ENCODE data around the gene MIB2.
"Not testable (repeated sequence)": the region's sequence is repeated elsewhere in the genome, so short reads cannot be mapped to it uniquely, and the experiment has no call there.

MIB2 gene

DNA sequence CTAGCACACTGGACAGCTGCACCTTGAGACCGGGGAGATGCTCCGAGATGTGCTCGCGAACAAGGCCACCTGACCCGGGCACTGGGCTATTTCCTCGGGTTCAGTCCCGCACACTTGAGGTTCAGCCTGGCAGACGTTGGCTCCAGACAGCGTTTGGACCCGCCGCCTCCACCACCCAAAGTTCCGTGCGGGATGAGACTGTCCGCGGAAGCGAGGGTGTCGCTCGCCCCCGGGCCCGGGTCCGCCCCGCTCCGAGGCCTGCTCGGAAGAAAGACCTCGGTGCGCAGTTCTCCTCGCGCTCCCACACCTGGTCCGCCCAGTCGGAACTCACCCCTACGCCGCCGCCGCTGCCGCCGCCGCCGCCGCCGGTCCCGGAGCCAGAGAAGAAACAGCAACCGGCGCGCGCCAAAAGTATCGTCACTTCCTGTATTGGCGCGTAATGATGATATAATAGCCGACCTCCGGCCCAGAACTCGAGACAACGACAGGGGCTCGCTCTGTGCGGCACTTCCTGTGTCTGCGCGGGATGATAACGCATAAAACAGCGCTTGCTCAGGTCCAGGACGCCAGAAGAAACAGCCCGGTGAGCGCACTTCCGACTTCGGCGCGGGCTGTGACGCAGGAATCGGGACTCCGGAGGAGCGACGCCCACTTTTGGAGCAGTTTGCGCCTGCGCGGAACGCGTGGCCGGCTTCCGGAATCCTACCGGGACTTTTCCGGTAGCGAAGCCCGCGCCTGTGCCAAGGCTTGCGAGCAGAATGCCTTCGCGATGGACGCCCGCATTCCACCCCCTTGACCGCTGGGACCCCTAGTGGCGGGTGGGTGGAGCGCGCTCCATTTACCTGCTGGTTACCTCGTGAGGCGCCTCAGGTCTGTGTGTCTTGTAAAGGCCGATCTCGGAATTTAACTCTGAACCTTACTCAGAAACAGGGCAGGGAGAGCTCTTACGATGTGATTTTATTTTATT lies 43.6 kb downstream of the MIB2 start, which contains the start of gene CDK11B:
Gene CDK11B, minus strand, starts transcription at position 422 of the 967 bp plus-strand sequence. CDS start 1,519 bp downstream, outside the sequence.
- DNase-seq, result peak; percentile 86

DNA sequence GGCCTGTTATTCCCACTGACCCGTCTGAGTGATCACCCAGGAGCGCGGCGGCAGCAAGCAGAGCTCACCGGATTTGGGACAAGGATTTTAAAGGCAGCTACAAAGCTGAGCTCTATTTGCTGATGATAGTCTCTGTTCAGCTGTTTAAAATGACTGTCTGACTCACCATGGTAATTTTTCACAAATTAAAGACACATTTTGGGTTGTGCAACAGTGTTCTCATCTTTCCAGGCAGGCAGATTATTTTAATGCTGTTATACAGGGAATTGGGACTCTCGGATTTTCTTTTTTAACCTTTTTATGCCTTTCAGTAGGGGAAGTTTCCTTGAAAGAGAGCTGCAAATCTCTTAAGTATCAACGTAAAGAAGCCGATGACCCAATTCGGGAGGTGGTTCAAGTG lies 47.1 kb downstream of the MIB2 start:
- DNase-seq, result not testable (repeated sequence)

DNA sequence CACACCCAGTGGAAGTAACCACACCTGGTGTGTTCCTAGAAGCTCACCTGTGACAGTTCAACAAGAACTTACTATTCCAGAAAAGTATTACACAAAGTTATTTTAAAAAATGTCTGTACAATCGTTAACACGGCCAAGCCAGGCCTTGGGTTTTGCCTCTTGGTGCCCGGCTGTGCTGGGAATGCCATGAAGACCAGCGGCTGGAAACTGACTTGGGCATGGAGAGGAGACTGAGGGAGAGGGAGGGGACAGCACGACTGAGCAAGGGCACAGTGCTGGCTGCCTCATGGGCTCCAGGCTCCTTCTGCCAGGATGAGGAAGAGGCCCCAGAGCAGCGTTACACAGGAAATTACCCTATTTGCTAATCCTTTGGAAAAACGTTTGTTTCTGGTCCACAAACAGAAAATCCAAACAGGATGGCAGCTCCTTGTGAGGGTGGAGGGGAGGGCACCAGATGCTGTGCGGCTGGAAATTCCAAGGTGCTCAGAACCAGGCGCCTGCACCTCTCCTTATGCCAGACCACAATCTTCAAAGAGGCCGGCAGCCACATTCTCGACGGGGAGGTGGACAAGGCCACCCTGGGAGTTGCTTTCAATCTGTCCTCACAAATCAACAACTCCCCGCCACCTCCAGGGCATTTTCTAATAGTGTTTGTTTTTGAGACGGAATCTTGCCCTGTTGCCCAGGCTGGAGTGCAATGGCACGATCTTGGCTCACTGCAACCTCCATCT lies 47.7 kb downstream of the MIB2 start:
- DNase-seq, result not testable (repeated sequence)

DNA sequence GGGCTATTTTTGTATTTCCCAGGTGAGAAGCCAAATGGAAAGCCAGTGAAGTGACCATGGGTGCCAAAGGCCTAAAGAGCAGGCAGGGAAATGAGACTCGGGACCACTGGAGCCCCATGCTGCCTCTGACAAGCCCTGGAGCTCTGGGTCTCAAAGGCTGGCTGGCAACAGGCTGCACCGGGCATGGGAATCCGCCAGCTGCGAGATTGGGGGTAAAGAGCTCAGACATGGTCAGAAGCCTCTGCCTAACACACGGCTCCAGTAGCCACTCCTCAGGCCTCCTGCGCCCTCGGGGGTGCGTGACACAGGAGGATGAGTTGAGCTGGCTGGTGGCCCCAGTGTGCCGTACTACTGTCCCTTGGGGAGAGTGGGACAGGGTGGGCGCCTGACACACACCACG lies 49.0 kb downstream of the MIB2 start:
- not testable (repeated sequence) for DNase-seq

DNA sequence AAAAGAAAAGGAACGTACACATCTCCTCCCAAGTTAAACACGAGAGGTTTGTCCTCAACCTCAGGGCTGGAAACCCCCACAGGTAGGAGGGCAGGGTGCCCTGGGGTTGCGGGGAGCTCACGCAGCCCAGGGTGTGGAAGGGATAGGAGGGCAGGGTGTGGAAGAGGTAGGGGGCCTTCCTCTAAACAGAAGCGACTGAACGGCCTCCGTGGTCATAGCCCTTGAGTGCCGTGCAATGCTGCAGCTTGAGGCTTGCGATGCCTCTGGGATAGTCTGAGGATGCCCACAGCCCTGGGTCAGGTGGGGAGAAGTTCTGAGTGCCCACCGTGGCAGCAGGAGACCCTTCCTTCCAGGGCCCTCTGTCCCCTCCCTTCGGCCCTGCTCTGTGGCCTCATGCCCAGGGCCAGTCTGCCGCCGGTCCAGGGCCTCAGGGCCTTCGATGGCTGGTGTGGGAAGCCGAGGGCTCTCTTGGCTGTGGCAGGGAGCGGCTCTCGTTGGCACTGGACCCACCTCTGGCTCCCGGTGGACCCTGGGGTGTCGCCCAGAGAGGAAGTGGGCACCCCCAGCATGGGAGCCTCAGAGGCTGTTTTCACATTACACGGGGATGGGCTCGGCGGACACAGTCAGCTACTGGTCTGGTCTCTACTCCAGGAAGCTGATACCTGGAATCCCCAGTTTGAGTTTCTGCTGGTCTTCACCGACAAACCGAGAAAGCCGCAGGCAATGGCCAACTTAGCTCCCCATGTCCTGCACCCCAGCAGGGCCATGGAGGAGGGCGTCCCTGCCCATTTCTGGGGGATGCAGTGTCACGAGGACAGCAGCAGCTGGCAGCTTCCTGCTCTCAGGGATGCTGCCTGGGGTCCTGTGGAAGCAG lies 49.9 kb downstream of the MIB2 start:
- no peak for DNase-seq

DNA sequence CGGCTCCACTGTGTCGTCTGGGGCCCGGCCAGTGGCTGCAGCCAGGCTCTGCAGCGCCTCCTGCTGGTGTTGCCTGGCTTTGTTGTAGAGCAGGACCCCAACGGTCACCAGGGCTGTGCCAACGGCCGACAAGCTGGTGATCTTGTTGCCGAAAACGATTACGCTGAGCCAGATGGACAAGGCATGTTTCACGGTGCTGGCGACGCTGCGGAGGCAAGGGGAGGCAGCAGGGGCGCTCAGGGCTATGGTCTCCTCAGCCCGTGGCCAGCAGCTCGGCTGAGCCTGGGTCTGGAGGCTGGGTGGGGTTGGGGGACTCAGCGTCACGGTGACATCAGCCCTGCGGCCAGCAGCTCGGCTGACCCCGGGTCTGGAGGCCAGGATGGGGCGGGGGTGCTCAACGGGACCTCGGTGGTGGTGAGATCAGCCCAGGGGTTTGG lies 50.5 kb downstream of the MIB2 start:
- no peak for DNase-seq

DNA sequence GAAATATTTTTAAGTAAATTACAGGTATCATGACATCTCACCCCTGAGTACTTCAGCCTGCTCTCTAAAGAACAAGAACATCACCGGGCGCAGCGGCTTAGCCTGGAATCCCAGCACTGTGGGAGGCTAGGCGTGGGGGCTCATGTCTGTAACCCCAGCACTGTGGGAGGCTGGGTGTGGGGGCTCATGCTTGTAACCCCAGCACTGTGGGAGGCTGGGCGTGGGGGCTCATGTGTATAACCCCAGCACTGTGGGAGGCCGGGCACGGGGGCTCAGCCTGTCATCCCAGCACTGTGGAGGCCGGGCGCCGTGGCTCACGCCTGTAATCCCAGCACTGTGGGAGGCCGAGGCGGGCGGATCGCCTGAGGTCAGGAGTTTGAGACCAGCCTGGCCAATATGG lies 51.2 kb downstream of the MIB2 start:
- DNase-seq, result no peak

DNA sequence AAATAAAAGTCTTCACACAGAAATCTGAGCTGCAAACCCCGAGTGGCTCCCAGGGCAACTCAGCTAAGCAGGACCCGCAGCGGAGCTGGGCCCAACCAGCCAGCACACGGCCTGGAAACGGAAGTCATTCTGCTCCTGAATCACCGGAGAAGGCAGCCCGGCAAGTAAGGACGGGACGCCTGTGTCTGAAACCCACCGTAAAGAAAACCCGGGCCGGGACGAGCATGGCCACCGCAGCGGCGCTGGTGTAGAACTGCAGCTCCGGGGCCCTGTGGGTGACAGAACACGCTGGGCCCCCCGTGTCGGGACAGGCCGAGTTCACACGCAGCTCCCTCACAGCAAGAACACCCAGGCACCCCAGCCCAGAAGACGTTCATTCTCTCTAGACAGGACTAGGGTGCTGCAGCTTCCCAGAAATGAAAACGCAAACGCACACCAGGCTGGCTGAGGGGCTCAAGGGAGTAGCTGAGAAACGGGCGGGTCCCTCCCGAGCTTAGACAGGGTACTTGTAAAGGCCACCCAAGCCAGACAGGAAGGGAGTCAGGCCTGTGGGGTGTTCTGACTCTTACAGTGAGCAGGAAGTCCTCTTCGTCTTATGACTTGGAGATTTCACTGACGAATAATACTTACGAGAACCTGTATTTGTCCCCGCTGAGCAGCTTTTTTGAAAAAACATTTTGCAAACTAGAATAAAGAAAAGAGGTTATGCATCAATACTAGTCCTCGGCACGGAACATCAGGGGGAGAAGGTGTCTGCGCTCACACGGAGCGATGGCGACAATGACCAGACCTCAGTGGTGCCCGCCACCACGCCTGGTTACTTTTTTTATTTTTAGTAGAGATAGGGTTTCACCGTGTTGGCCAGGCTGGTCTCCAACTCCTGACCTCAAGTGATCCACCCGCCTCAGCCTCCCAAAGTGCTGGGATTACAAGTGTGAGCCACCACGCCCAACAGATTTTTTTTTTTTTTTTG lies 54.5 kb downstream of the MIB2 start:
- no peak for DNase-seq

DNA sequence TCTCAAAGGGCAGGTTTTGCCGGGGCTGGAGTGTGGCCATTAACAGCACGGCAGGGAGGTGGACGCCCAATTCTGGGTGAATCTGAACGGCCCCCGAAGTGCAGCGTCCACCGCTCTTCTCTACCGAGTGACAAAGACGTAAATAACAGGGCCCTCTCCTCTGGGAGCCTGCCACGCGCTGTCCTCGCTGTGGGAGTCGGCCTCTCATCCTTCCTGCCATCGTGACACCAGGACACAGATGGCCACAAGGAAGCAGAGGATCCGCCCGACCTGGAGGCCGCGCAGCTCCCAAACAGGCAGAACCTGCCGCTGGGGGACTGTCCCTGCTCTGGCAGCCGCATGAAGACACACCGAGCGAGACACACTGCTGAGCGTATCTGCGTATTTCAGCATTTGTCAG lies 55.6 kb downstream of the MIB2 start:
- DNase-seq, result no peak

DNA sequence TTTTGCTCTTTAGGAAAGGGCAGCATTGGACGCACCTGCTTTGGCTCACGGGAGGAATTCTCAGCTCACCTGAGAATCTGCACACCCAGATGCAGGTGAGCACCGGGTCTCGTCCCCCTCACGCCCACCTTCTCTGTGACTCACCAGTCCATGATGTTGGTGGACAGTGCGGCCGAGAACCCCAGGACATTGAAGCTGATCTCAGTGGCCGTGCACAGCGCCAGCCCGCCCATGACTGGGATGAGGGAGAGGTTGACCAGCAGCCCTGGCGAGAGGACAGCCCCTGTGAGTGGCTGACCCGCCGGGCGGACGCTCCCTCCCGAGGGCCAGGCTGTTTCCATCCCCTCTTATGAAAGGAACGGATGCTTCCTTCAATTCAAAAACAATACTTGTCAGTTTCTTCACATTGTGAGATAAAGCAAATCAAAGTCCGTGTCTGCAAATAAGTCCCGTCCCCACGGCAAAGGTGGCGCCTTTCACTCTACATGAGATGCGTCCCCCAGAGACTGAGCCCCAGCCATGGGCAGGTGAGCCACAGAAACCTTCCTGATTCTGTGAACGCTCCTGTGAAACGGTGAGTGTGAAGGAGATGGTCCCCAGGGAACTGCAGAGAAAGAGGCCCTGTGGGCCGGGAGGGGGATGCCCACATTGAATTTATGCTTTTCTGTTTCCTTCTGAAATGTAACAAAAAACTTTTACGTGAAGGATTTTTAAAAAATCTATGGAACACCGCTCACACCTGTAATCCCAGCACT lies 56.2 kb downstream of the MIB2 start:
- no peak for DNase-seq

DNA sequence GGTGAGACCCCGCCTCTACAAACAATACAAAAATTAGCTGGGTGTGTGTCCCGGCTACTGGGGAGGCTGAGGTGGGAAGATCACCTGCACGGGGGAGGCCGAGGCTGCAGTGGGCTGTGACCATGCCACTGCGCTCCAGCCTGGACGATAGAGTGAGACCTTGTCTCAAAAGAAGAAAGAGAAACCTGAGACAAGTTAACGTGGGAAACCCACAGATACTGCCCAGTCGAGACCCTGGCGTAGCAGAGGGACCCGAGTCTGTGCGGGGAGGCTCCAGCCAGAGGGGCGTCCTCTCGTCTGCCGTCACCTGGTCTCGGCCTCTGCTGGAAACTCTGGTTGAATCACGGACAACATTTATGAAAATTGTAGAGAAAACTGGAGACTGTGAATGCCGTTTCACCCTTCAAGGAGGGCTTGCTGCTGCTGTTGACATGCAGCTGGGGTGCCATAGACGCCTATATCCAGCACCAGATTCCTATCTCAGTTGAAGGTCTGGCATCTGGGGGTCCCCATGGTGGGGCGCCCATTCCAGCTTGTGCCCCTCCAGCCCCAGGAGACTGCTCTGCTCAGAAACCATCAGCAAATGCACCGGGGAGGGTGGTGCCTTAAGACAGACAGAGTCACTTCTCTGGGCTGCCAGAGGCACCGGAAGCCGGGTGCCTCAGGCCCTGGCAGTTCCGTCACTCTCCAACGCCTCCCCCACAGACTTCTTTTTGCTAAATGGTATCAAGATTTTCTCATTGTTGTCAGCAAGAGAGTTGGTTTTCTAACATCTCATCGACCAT lies 57.1 kb downstream of the MIB2 start:
- no peak for DNase-seq

DNA sequence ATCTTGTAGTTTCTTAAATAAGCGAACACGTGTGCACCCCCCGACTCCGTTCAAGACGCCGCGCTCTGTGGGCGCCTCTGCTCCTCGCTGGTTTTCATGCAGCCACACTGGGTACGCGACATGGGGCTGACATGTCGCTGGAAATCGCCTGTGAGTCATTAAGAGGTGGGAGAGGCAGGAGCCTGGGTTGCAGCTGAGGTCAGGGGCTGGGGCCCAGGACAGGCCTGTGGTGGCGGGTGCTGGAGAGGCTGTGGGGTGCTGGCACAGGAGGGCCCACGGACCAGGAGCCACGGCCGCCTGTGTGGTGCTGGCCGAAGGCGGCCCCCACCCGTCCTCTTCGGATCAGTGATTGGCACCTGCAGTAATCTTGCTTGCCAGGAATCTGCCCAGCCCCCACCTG lies 59.5 kb downstream of the MIB2 start:
- DNase-seq, result not testable (repeated sequence)

DNA sequence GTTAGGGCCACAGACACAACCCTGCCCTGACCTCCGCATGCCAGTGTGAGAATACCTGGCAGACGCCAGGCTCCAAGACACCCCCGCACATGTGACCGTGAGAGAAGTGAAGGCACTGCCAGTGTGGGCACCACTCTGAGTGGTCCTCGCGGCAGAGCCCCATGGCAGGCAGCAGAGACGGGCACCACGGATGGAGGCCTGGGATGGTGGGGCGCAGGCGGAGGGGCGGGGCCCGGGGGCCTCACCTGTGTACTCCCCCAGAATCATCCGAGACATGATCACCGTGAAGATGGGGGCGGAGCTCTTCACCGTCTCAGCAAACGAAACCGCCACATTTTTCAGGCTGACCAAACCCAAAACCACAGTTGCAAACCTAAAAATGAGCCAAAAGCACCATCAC lies 59.9 kb downstream of the MIB2 start:
- not testable (repeated sequence) for DNase-seq

DNA sequence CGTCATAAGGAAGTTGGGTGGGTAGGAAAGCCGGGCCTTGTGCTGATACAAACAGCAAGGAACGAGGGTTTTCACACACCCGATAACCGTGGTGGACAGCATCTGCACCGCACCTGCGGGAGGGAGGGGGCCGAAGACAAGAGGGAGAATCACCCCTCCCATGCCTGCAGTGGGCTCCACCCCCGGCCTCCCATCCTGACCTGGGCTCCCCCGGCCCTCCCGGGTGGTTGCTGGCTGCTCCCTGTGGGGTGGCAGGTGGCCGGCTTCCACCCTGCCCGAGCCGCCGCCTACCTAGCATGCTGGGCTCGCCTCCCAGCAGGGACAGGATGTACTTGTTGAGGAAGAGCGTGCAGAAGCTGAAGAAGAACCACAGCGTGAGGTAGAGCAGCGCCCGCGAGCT lies 60.8 kb downstream of the MIB2 start:
- not testable (repeated sequence) for DNase-seq

DNA sequence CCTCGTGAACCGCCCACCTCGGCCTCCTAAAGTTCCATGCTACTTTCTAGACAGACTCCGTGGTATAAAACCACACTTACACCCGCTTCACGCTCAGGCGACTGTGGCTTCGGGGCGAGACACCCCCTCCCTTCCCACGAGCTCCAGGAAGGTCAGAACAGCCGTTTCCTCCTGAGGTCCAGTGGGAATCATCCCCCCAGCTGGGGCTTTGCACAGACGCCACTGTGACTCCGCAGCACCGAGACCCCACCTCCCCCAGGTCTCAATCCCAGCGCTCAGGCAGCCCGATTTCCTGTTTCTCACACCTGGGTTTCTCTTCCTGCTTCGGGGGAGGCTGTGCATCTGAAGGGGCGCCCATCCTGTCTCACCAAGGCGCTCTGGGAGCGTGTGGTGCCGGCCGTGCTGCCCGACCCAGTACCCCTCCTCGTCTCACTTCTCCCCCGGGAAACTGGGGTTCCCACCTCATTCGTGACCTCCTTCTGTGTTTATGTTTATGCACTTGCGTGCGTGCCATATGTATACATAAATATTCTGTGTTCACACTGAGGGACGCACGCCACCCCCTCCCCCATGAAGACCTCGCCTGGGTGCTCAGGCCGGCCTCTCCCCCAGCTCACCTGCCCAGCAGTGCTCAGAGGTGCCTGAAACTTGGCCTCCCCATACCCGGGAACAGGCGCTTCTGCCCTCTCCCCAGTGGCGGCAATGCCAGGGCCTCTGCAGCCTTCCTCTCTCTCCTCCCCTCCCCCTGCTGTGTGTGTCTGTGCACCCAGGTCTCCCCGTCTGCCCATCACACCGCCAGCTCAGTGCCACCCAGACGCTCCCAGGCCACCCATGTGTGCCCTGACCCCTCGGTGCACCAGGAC lies 62.6 kb downstream of the MIB2 start:
- no peak for DNase-seq

DNA sequence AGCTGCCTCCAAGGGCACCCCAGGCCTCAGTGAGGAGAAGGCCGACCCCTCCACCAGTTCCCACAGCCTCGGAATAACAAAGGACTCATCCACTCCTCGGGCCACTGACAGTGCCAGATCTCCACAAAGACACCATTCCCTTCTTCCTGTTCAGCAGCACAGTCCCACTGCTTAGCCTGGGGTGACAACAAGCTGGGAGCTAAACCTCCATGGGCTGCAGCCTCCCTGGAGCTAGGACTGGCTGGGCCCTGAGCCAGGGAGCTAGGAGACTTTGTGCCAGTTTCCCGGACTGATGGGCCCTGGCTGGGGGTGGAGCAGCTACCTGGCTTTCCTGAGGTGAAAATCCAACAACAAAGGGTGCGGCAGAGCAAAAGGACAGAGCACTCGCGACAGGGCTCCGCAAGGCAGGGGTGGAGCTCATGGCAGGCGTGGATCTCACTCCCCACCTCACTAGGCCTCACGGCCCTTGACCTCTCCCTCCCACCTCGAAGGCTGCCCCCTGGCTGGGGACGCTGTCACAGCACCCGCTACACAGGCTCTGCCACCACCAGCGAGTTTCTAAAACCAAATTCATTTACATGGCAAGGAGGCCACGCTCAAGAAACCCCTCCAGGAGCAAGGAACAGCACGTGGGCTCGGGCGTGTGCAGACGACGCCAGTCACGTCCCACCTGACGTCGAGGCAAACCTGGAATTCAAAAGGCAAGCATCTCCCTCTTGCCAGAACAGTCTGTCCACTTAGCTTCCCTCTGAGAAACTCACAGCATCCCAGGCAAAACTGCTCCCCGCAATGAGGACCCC lies 63.5 kb downstream of the MIB2 start:
- peak; percentile 8 for DNase-seq
